NAMALWA (cell line): ENCODE results near the gene SOX18.
"Not testable (repeated sequence)": the region's sequence is repeated elsewhere in the genome, so short reads cannot be mapped to it uniquely, and the experiment has no call there.

Experiments used
- DNase-seq: peaks from one replicate; pipeline ENCODE4 v3.0.0-alpha.2; 2015; ENCODE audit warnings: low spot score

The SOX18 gene

GRCh38 chr20:64021124-64021975, 28.1 kb downstream of the SOX18 start:
- DNase-seq = no peak

GRCh38 chr20:64015635-64016034, 33.8 kb downstream of the SOX18 start:
- no peak for DNase-seq

GRCh38 chr20:64012385-64013154, 36.9 kb downstream of the SOX18 start:
- not testable (repeated sequence) for DNase-seq

GRCh38 chr20:64011366-64011779, 38.1 kb downstream of the SOX18 start:
- no peak for DNase-seq

- no peak for DNase-seq
These were observed 38.7 kb downstream of the SOX18 start for GRCh38 chr20:64010711-64011237.

- no peak for DNase-seq
These were observed 39.5 kb downstream of the SOX18 start for GRCh38 chr20:64009811-64010387.

GRCh38 chr20:64006902-64007301, 42.5 kb downstream of the SOX18 start:
- peak; percentile 22 for DNase-seq

GRCh38 chr20:64006490-64006889, 42.9 kb downstream of the SOX18 start:
- no peak for DNase-seq

- no peak for DNase-seq
These were observed 44.0 kb downstream of the SOX18 start for GRCh38 chr20:64005394-64005793.

- DNase-seq = no peak
These were observed 45.3 kb downstream of the SOX18 start for GRCh38 chr20:64003960-64004725.

- DNase-seq = no peak
These were observed 47.8 kb downstream of the SOX18 start for GRCh38 chr20:64001607-64002011.

GRCh38 chr20:64000906-64001305, 48.5 kb downstream of the SOX18 start:
- no peak for DNase-seq
